HG03066 (cell line): ENCODE data around the gene EREG.
"Not testable (repeated sequence)": the region's sequence is repeated elsewhere in the genome, so short reads cannot be mapped to it uniquely, and the experiment has no call there.

Experiments
- ATAC-seq: cut with Tn5 transposase; IDR thresholded peaks from one replicate; pipeline ENCODE4 v1.9.1; 2021; ENCODE audit warnings: low read depth; ENCODE audit not compliant: unreplicated experiment

EREG gene

DNA sequence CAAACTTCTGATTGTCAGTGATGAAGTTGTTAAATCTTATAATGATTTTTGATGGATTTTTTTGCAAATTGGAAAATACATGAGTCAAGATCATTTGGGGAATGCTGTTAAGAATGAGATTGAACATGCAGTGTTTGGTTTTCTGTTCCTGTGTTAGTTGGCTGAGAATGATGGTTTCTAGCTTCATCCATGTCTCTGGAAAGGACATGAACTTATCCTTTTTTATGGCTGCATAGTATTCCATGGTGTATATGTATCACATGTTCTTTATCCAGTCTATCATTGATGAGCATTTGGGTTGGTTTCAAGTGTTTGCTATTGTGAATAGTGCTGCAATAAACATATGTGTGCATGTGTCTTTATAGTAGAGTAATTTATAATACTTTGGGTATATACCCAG, 24.5 kb upstream of the EREG start:
- ATAC-seq: not testable (repeated sequence)

DNA sequence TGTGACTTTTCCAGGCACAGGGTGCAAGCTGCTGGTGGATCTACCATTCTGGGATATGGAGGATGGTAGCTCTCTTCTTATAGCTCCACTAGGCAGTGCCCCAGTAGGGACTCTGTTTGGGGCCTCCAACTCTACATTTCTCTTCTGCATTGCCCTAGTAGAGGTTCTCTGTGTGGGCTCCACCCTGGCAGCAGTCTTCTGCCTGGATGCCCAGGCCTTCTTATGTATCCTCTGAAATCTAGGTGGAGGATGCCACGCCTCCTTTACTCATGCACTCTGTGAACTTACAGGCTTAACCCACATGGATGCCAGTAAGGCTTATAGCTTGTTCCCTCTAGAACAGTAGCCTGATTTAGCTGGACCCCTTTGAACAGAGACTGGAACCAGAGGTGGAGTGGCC, 20.9 kb upstream of the EREG start:
- ATAC-seq: no peak

DNA sequence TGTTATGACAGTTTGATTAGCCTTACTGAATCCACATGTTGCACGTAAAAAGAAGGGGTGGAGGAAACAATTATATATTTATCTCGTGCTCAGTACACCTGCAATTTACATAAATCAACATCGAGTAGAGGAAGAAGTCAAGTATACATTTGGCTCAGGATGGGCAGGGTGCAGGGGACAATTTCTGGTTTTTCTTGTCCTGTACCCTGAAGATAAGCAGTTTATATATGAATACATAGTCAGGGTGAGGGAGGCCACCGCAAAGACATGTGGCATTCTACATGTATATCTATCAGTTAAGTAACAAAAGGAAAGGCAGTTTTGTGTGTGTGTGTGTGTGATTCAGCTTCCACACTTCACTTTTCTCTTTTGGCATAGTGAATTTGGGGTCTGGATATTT, 11.1 kb upstream of the EREG start:
- no peak for ATAC-seq

DNA sequence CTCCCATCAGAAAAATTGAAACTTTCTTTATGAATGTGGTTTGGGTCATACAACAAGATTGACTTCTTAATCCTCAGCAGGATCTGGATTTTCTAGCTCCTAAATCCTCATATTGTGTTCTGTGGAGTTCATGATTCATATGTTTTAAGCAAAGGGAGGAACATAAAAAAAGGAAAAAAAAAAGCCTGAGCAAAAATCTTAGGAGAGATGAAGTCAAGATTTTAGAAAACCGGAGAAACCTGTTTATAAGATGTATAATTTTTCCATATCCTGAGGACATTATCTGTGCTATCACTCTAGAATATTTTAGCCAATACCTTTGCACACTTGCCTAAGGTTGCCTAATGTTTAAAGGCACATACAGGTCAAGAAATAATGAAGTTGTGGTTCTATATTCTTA, 7.0 kb upstream of the EREG start:
- no peak for ATAC-seq

DNA sequence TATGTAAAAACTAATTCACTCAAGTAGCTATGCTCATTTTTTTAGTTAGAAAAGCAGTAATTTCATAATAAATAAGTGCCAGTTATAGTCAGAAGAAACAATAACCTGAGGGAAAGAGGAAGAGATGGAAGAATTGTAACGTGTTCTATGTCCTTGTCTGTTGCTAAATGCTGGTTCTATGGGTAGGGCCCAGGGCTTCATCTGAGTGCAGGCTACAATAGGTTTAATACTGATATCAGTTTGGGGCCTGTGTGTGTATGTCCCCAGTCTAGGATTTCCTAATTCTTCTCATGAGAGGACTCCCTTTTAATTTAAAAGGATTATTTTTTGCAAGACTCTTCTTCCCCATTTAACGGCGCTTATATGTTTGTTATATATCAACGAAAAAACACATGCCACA, 3.3 kb upstream of the EREG start:
- ATAC-seq: no peak

DNA sequence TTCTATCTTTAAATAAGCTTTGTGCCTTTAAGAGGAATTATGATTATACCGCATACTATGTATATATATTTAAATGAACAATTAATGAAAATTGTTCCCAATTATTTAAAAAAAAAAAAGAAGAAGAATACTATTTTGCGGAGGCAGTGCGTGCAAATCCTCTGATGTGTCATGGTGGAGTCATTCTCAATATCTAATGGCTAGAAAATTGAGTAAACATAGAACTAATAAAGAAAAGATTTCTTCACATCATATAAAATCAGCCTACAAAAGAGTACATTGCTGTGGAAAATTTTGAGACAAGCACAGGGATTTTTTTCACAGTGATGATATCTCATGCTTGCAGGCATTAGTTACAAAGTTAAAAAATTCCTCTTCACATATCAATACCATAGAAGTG, 2.6 kb upstream of the EREG start:
- no peak for ATAC-seq

DNA sequence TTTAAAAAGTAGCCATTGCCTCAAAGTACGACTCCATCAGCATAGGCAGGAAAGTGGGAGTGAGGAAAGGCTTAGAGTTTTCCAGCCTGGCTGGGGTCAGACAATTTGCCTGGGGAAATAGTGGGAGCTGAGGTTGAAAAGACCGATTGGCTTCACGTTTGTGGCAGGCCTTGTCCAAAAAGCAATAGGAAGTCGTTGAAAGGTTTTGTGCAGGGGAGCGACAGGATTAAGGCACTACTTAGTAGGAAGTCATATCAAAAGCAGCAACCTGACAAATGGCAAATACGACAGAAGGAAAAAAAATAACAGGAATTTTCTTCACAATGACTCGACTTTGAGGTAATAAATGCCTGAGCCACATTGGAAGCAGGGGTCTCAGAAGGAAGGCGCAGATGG, 691 bp upstream of the EREG start:
- no peak for ATAC-seq

DNA sequence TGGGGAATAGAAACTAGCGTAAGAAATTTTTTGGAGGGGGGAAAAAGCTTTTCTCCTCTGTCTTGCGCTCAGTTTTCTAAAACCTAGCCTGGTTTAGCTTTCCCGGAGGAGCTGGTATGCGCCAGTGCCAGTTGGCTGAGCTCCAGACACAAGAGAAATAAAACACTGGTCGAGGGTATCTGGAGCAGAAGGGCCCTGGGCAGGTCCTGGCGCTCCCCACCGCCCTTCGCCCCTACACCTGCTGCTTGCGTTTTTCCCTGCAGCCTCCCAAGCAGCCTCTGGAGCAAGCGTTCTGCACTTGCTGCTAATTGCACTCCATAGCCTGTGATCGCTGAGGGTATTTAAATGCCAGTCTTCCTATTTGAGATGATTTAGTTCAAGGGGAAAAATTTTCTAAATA, 816 bp downstream of the EREG start:
- ATAC-seq: no peak

DNA sequence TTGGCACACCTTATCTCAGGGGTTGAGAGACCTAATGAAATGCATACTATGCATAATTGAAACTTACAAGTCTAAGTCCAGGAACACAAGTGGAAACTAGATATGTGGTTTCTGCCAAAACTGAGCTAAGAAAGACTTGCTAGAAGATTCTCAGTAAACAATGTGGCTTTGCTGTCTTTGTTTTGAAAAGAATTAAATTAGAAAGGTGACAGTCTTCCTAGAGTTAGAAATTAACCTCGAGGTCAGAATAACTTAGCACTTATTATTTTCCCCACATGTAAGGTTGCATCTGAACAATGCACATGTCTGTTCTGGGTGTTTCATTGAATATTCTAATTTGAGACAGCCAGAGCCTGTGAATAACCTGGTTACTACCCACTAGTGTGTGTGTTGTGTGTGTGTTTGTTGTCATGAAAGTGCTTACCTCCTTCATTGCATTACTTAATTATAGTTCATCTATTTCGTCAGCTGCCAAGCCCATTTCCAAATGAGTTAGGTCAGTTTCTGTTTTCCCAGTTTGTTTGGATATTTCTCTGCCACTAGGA, 1.5 kb downstream of the EREG start:
- ATAC-seq: peak; percentile 59

DNA sequence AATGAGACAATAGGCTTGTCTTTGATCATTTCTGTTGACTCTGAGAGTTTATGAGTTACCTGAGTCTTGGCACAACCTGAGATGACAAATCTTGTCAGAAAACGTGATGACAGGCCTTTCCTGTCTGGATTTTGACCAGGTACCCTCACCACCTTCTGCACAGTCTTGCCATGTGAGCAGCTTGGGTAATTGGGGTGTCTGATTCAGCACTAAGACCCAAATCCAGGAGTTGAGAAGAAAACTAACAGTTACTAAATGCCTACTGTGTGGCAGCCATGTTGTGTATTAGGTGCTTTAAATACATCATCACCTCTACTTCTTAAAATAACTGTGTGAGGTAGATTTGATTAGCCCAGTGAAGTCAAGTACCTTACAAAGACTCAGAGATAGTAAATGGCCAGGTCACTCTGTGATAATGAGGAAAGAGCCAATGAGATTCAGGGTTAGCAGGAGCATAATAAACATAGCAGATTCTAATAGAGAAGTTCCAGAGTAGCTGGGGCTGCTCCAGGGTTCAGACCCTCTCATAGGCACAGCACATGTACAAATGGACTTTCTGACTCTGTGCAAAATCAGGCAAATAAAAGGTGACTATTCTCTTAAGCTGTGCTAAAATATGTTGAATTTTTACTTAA, 2.8 kb downstream of the EREG start:
- ATAC-seq: no peak

DNA sequence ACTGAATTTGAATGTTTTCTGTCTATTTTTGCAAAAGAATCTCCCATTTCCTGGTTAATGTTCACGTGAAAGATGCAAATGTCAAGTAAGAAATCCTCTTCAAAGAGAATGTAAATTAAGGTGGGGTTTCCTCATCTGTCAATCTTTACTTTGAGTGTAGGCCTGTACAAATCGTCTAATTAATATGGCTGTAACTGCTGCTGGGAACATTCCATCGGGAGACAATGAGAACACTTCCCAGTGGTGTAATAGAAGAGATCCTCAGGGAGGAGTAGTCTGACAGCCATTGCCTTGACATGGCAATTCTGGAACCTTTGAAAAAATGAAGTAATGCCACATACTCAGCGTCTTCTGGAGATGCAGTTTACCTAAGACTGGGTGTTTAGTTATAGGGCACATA, 3.7 kb downstream of the EREG start:
- no peak for ATAC-seq

DNA sequence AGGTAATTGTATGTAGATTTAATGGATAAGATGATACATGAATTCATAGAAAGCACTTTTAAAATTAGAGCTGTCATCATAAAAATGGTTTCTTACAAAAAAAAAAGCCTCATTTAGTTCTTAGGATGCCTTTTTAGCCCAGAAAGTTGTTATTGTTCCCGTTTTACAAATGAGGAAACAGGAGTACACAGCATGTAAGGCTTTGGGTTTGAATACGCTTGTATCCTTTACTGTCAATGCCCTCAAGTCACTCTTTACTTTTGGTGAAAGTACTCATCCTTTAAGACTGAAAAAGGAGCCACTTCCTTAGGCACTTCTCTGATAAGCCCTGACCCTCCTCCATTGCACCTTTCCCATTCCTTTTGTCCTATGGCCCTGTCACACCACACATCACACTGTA, 4.9 kb downstream of the EREG start:
- ATAC-seq: no peak

DNA sequence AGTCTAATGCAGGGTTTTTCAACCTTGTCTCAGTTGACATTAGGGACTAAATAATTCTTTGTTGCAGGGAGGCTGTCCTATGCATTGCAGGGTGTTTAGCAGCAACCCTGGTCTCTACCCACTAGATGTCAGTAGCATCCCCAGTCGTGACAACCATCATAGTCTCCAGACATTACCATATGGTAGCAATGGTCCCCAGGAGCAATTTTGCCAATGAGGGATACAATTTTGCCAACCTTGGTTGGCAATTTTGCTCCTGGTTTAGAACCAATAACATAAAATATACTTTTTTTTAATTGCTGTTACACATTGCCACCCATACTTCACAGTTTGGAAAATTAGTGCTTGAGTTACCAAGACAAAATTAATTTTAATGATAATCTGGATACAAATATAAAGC, 6.0 kb downstream of the EREG start:
- peak; percentile 55 for ATAC-seq

DNA sequence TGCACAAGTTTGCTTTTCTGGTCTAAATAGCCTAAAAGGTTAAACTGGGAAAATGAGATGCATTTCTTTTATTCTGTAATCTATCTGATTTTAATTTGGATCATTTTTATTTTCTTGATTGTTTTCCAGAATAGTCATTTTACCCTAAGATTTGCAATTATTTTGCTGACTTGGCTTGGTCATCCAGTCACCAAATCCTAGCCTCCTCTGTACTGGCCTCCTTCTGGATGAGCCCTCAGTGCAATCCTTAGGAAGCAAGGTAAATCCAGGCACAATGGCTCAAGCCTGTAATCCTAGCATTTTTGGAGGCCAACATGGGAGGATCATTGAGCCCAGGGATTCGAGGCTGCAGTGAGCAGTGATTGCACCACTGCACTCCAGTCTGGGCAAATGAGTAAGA, 9.2 kb downstream of the EREG start:
- ATAC-seq: no peak

DNA sequence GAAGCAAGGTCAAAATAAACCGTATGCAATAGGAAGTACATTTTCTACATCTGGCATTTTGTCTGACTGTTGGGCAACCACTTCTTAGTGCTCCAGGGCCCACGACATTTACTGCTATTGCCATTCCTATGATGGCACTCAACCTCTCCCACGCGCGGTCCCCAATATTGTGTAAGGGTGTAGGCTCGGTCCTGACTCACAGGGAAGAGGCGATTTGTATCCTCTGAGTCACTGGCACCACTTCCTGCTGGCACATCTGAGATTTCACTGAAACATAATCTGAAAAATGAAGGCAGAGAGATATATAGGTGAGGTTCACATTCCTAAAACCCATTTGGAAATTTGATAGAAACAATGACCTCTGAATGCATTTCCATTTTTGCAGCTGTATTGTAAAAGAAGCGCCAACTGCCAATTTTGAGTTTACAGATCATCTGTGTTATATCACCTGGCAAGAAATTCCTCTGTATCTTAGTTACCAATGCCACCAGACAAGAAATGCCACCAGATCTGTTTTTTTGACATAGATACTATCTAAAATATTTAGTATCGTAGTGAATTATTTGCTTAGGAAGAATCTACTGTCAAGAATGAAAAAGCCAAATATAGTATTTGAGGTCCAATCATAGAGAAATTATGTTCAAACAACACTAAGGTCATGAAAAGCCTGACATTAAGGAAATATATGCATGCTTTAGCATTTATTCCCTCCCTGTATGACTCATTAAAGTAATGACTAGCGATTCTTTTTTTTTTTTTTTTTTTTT, 9.8 kb downstream of the EREG start:
- no peak for ATAC-seq

DNA sequence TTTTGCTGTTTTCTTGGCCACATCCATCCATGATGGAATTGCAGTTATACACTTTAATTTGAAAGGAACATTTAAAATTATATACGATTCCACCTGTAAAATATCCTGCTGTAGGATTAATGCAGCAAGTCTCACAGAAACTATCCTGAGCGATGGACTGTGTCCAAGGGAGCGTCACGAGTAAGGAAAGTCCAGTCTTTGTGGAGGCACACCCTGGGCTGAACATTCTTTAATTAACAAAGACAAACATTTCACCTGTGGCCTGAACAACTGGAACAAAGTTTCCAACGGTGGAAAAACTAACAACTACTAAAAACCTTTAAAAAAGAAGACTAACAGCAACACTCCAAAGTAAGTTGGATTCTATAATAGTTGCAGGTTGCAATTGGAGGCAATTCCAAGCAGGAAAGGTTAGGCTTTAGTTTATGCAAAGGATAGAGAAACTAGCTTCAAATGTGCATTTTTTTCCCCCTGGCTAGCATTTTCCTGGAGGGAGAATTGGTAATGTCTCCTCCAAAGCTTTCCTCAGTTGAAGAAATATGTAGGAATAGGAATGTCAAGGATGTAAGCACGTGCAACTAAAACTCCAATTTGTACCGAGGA, 11.0 kb downstream of the EREG start:
- no peak for ATAC-seq

DNA sequence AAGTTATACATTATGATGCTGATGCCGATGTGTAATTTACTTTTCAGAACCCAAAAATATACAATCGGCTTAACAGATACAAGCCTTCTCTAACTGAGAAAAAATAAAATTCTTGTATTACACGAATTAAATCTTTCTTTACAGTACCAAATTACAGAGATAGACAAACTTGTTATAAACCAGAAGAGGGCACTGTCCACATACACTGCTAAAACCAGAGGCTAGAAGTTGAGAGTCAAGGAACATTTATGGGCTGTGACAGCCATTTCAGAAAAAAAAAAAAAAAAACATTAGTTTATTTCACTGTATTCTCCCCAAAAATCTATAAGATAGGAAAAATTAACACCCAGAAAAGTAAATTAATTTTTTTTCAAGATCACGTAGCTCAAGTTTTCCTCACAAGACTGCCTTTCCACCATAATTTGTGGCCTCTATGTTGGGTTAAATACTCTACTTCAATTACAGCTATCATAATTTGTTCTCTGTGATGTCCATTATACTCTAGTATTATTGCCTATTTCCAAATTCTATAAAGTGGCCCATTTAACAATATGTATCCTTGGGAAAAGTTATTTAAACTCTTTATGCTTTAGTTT, 12.0 kb downstream of the EREG start:
- no peak for ATAC-seq

DNA sequence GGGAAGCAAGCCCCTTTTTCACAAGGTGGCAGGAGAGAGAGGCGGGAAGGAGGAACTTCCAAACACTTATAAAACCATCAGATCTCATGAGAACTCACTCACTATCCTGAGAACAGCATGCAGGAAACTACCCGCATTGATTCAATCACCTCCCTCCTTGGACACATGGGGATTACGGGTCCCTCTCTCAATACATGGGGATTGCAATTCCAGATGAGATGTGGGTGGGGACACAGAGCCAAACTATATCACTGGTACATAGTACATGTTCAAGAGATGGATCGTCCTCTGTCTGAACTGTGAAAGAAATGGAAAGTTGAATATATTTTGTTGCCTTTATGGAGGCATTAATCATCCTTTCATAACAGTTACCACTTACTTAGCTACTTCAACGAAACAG, 12.8 kb downstream of the EREG start:
- ATAC-seq: no peak

DNA sequence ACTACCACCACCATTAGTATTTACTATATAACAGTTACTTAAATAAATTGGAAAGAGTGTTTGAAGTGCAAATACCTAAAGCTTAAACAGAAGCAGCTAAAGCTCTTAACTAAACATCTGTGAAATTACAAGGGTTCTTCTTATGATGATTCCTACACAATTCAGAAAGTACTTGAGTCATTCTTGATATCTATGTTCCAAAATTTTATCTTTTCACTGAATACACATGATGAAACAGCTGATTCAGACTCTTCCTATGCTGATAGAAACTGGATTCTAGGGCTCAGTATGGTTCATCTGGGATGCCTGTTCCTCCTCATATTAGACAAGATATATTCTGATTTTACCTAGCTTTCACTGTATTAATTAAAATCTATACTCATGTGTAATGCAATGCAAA, 13.6 kb downstream of the EREG start:
- no peak for ATAC-seq

DNA sequence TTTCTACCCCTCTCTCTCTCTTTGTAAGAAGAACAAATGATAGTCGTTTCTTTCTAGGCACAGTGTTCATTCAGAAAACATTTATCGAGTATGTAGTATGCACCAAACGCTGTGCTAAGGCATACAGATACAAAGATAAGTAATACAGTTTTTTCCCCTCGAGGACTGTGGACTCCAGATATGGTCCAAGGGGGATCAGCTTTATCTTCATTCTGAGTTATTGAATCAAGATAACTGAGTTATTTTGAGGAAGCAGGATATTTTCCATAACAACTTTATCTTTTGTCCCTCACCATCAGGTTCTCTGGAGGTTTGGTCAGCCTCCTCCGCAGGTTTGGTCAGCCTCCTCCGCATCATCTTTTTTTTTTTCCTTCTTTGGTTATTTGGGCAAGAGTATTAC, 15.0 kb downstream of the EREG start:
- ATAC-seq: no peak

DNA sequence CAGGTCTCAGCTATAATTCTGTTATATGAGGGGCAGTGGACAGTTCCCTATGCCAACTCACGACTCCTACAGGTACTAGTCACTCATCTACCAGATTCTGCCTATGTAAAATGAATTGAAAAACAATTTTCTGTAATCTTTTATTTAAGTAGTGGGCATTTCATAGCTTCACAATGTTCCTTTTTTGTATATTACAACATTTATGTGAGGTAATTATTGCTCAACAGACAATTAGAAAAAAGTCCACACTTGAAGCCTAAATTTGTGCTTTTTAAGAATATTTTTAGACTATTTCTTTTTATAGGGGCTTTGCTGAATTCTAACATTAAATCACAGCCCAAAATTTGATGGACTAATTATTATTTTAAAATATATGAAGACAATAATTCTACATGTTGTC, 20.4 kb downstream of the EREG start:
- no peak for ATAC-seq

DNA sequence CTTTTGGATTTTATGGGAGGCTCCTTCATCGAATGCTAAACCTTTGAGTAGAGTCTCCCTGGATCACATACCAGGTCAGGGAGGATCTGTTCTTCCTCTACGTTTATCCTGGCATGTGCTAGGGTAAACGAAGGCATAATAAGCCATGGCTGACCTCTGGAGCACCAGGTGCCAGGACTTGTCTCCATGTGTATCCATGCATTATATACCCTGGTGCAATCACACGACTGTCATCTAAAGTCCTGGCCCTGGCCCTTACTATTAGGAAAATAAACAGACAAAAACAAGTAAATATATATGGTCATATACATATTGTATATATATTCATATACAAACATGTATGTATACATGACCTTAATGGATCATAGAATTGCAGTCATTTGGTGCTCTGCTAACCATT, 21.2 kb downstream of the EREG start:
- no peak for ATAC-seq
